Myocyte (in vitro differentiated cells): ENCODE measurements around the gene PERM1. TPM values are rescaled to one million over a fixed set of nuclear protein-coding genes. Genes with fewer than 3 reads are reported as not detected.

Source experiments
- DNase-seq: peaks from one replicate; pipeline ENCODE4 v3.0.0-alpha.2; 2012; ENCODE audit warnings: low read depth
- total RNA-seq: library from RNA; depleted of rRNA; stranded (reverse); fragments of >200 nt; gene quantifications from 2 replicates; pipeline ENCODE4 v1.2.3, GENCODE V29; 2014

PERM1 gene
- total RNA-seq, 1 donor from 2014 or later: 1.4 TPM

DNA sequence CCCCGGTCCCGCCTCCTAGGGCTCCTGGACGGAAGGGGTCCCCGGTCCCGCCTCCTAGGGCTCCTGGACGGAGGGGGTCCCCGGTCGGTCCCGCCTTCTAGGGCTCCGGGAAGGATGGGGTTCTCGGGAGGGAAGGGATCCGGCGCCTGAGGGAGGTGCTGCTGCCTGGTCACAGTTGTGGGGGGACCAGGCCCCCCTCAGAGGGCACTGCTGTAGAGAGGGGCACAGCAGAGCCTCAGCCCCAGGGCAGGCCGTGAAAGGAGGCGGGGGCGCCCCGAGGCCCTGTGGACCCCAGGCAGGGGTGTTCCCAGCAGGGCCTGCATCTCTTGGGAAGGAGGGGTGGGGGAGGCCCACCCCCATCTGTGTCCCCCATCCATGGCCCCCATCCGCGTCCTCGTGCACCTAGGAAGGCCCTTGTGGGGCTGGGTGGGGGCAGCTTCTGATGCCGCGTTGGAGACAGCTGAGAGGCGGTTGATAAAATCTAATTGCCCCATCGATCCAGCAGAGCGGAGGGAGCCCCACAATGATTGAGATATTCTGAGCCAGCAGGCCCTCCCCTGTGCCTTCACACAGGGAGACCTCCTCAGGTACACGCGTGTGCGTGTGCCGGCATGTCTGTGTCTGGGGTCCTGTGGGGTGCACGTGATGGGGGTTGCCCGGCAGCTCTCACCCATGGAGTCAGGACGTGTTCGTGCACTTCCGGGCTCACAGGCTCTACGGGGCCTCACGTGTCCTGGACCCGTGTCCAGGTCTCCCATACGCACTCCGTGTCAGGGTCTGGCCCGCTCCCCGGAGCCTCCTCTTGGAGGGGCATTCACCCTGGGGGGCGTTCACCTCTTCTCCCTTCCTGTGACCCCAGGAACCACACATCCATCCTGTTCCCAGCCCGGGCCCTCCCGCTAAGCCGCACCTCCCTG is 45.3 kb downstream of the PERM1 start:
- no peak for DNase-seq

GRCh38 chr1:935751-936231 is 46.1 kb downstream of the PERM1 start:
- DNase-seq: no peak

DNA sequence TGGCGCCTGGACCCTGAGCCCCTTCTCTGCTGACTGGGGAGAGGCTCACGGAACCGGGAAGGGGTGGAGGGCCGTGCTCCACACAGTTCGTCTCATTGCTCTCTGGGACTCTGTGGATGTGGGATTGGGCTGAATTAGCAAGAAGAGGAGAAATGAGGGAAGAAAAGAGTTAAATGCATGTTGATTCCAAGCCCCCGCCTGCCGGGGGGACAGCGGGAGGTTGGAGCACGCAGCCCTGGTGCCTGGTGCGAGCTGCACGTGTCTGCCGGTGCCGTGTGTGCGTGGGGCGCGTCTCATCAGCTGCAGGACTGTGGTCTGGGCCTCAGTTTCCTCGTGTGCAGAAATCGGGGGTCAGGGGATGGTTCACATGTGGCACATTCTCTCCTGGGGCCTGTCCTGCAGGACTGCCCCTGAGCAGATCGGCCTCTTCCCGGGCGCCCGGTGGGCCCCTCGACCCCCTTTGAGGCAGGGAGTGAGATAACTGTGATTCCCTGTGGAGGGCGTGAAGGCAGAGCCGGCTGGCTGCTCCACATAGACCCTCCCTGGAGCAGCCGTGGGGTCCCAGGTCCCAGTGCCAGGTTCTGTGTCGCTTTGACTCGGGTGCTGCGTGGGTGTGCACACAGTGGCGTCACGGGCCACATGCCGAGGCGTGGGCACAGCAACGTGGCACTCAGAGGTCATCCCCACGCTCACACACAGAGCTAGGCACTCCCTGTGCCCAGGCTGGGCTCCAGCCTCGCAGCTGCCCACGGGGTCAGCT is 46.7 kb downstream of the PERM1 start:
- DNase-seq: no peak

- no peak for DNase-seq
These were observed 48.3 kb downstream of the PERM1 start for GRCh38 chr1:933603-933940.

GRCh38 chr1:932776-933602 is 48.9 kb downstream of the PERM1 start:
- DNase-seq: no peak

DNA sequence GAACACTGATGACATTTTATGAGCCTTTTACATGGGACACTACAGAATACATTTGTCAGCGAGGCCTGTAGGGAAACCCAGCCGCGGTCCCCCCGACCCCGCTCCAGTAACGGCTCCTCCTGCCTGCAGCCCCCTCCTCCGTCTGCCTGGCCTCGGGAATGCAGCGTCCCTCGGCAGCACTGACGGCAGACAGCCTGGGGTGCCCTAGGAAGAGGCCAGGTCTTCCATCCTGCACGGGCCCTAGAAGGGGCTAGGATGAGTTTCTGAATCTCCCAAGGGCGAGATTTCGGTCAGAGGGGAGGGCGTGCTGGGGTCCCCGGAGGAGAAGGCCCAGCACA is 49.8 kb downstream of the PERM1 start:
- DNase-seq: no peak

- no peak for DNase-seq
These were observed 50.3 kb downstream of the PERM1 start for GRCh38 chr1:931380-932172.

DNA sequence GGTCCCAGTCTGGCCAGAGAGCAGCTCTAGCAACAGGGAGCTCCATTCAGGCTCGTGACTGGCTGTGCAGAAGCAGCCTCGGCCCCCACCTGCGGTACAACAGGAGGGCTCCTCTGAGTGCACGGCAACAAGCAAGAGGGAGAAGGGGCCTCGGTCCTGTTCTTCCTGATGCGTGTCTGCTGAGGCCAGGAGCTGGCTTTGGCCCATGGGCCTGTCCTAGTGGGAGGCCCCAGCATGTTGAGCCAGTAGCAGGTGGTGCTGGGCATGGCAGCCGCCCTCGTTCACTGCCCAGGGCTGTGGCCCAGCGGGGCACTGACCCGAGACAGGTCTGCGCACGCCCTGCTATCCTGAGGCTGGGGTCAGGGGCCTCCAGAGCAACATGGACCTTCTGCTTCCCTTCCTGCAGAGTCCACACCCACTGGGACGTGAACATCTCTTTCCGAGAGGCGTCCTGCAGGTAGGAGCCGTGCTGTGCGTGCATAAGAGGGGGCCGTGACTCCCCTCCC is 51.2 kb downstream of the PERM1 start:
- DNase-seq: no peak

- DNase-seq: no peak
These were observed 51.9 kb downstream of the PERM1 start for GRCh38 chr1:929712-930632.

DNA sequence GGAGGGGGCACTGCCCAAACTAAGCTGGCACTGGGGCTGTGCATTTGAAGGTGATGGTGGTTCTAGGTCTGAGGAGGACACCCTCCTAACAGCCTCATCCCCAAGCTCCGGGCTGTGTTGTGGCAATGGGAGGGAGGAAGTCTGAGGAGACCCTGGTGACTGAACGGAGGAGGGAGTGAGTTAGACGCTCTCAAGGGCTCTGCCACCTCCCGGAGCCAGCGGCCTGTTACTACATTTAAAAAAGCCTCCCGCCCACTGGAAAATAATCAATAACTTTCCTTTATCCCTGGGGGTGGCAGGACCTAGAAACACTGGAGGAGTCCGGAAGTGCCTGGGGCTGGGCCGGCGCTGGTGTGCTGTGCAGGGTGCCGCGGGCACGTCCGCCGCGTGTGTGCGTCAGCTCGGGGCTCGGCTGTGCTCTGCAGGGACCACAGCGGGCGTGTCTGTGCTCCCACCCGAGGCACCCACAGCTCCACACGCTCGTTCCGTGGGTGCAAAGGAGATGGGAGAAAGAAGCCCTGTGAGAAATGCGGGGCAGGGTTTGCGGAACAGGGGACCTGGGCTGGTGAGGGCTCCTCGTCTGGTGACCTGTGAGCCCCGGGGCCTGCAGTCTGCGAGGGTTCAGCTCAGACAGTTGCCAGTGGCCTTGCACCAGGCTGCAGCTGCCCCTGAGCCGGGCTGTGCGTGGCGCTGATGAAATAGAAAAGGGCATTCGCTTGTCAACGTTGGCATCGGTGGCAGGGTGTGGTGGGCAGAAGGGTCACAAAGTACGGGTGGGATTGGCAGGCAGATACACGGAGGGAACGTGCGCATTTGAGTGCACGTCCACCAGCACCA is 52.9 kb downstream of the PERM1 start:
- no peak for DNase-seq

DNA sequence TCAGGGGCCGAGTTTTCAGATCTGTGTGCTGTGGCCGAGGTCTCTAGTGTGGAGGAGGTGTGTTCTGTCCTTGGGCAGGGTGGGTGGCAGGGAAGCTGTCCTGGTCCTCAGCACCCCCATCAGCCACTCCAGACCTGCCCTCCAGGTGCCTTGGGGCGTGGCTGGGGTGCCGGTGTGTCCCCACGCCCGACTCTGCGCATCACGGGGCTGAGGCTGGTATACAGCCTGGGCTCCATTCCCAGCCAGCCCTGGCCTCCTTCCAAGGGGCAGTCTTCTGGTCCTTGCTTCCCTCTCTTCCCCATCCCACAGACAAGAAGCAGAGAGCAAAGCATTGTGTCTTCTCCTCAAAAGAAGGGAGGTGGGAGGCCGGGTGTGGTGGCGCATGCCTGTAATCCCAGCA is 54.1 kb downstream of the PERM1 start:
- DNase-seq: no peak

- no peak for DNase-seq
These were observed 54.7 kb downstream of the PERM1 start for GRCh38 chr1:927234-927633.

- DNase-seq: no peak
These were observed 56.1 kb downstream of the PERM1 start for GRCh38 chr1:925561-926421.
